Lower lobe of right lung (tissue), 2 donors: Measurements from ENCODE around the gene ELF4. TPM values are rescaled to one million over a fixed set of nuclear protein-coding genes. Genes with fewer than 3 reads are reported as not detected.

ENCODE experiments used
- ATAC-seq, 2 donors: fragments of 200-7000 bp; cut with Tn5 transposase; one replicate each; pipeline ENCODE4 v1.9.1; 2020 to 2022; ENCODE audit warnings: mild to moderate bottlenecking in 2 of 2, moderate library complexity in 2 of 2
- DNase-seq: peaks from one replicate; pipeline ENCODE4 v3.0.0-alpha.2; 2020
- H3K27ac ChIP-seq: fragments of 200-600 bp; one replicate; pipeline ENCODE4 v1.8.0; 2022
- H3K27me3 ChIP-seq: fragments of 200-600 bp; one replicate; pipeline ENCODE4 v1.8.0; 2022; ENCODE audit warnings: low read depth
- H3K36me3 ChIP-seq: fragments of 200-600 bp; one replicate; pipeline ENCODE4 v1.8.0; 2022; ENCODE audit warnings: mild to moderate bottlenecking
- H3K4me1 ChIP-seq: fragments of 200-600 bp; one replicate; pipeline ENCODE4 v1.8.0; 2022
- H3K4me3 ChIP-seq: fragments of 200-600 bp; one replicate; pipeline ENCODE4 v1.8.0; 2022; ENCODE audit warnings: mild to moderate bottlenecking
- H3K9me3 ChIP-seq: fragments of 200-600 bp; one replicate; pipeline ENCODE4 v1.8.0; 2022
- CTCF ChIP-seq: fragments of 200-600 bp; IDR thresholded peaks from one replicate; pipeline ENCODE4 v1.8.0; 2022; ENCODE audit warnings: antibody characterized with exemption, mild to moderate bottlenecking
- intact Hi-C: fragments of 100-400 bp; cut with DNase I; formaldehyde crosslinking; loops from one replicate; pipeline ENCODE4 v1.11.0; 2022
- total RNA-seq: library from RNA; stranded (reverse); fragmentation: NEBNext Ultra II Directional; extraction: Animal tissue kit (Norgen Biotek cat#: 25700); gene quantifications from one replicate; pipeline ENCODE4 v1.2.1, GENCODE V29; 2021
- donor health status: DM: no; HTN: yes; CAD: no; lungs with severe emphysema.

The ELF4 gene
- total RNA-seq, 1 donor from 2014 or later = 24.1 TPM

DNA sequence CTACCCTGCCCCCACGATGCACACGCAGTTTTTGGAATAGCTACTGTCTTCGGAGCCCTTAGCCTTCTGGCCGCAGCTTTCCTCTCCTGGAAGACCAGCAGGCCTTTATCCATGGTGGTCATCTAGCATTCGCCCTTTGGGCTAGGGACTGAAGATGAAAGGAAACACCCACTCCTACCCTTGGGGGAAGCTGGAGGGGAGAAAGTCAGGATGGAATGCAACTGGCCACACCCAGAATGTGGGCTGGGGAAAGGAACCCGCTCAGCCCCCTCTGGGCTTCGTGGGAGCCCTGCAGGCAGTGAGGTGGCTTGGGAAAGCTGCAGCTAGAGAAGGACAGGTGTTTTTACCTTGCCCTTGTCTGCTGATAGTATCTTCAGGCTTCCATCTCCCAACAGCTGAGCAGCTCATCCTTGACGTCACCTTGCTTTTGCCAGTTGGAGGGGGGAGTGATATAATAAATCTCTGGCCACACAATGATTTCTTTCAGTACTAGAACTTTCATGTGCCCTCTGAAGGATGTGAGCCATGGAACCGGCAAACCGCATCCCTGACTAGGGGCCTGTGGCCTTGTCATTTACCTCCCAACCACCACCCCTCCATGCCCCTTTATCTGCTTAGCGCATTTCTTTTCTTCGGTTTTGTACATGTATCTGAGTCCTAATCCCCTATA, 59.0 kb downstream of the ELF4 start:
- no peaks in the 10 kb centered on the region for H3K27me3 ChIP-seq
- no peaks in the 10 kb centered on the region for H3K9me3 ChIP-seq
- DNase-seq (no peak), ATAC-seq (no peak)
- no peaks in the 10 kb centered on the region for H3K4me1 ChIP-seq
- intact Hi-C loops = no loop called here
- no peak for TF ChIP-seq CTCF
- no peak overlapping the region for H3K27ac ChIP-seq
- peaks cover 46% of the 10 kb centered on the region for H3K36me3 ChIP-seq
- H3K4me3 ChIP-seq = no peak overlapping the region

DNA sequence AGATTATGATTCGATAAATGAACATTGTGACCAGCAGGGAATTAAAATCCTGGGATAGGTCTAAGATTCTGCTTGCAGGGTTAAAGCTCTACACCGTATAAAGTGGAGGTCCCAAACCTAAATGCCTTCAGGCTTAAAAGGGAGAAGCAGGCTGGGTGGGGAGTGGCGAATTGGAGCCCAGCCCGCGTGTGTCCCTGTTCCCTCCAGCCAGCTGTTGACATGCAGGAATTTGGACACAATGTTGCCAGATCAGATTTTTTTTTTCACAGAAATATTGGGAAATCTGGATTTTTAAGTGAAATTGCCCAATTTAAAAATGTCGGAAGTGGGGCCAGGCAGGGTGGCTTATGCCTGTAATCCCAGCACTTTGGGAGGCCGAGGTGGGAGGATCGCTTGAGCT, 60.5 kb downstream of the ELF4 start:
- H3K4me3 ChIP-seq = no peak overlapping the region
- H3K27ac ChIP-seq = no peak overlapping the region
- ATAC-seq = no peak
- no peak for TF ChIP-seq CTCF
- H3K36me3 ChIP-seq = peaks cover 57% of the 10 kb centered on the region
- intact Hi-C loops = no loop called here
- H3K4me1 ChIP-seq = no peaks in the 10 kb centered on the region
- no peaks in the 10 kb centered on the region for H3K27me3 ChIP-seq
- DNase-seq = no peak
- no peaks in the 10 kb centered on the region for H3K9me3 ChIP-seq

- H3K27ac ChIP-seq = no peak overlapping the region
- TF ChIP-seq CTCF = no peak
- ATAC-seq (no peak), DNase-seq (no peak)
- H3K9me3 ChIP-seq = no peaks in the 10 kb centered on the region
- no peaks in the 10 kb centered on the region for H3K27me3 ChIP-seq
- no peak overlapping the region for H3K4me3 ChIP-seq
- no peaks in the 10 kb centered on the region for H3K4me1 ChIP-seq
- intact Hi-C loops = no loop called here
- peaks cover 59% of the 10 kb centered on the region for H3K36me3 ChIP-seq
These were observed 61.5 kb downstream of the ELF4 start for GRCh38 chrX:130048686-130049222.

- ATAC-seq (no peak), DNase-seq (no peak)
- Histone ChIP-seq H3K4me1 (no peaks in the 10 kb centered on the region), H3K27ac (no peak overlapping the region), H3K4me3 (no peak overlapping the region), H3K27me3 (no peaks in the 10 kb centered on the region), H3K9me3 (no peaks in the 10 kb centered on the region), H3K36me3 (peaks cover 45% of the 10 kb centered on the region)
- intact Hi-C loops = no loop called here
- no peak for TF ChIP-seq CTCF
These were observed 62.9 kb downstream of the ELF4 start for GRCh38 chrX:130047416-130047815.

DNA sequence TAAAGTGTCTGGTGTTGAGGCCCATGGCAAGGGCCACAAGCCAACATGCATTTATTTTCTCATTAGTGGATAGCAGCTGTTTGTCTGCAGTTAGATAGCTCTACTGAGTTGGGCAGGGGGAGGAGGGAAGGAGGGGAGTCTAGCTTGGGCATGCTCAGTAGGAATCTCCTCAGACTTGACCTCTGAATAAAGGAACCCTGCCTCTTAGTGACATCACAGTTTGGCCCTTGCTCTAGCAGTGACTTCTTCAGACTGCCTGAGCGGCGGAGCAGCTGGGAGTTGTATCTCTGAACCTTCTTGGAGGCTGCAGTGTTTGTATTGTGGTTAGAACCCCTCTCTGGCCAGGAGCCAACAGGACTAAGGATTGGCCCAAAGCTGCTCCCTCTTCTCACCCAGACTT, 70.5 kb downstream of the ELF4 start:
- intact Hi-C loops = no loop called here
- TF ChIP-seq CTCF = no peak
- Histone ChIP-seq H3K4me1 (no peaks in the 10 kb centered on the region), H3K36me3 (peaks cover 50% of the 10 kb centered on the region), H3K9me3 (no peaks in the 10 kb centered on the region), H3K27me3 (no peaks in the 10 kb centered on the region), H3K27ac (no peak overlapping the region), H3K4me3 (no peak overlapping the region)
- no peak for DNase-seq
- peak; percentile 12 to 53 for ATAC-seq
